CD4-positive, alpha-beta T cell (primary cell): ENCODE results near the gene DUS1L. TPM values are rescaled to one million over a fixed set of nuclear protein-coding genes. Genes with fewer than 3 reads are reported as not detected.

Experiments used
- ATAC-seq: fragments of 200-7000 bp; cut with Tn5 transposase; one replicate; pipeline ENCODE4 v1.10.0; 2022; ENCODE audit warnings: mild to moderate bottlenecking; ENCODE audit not compliant: poor library complexity
- CTCF ChIA-PET: fragments of 350-600 bp; sonication (Branson Sonifier 250); formaldehyde crosslinking; loops from one replicate; lab custom pipeline; 2021; ENCODE audit warnings: antibody characterized with exemption, inconsistent platforms; lab: Charles Lee
- POLR2A ChIA-PET: fragments of 350-600 bp; sonication (Branson Sonifier 250); formaldehyde crosslinking; loops from one replicate; lab custom pipeline; 2021; ENCODE audit warnings: antibody characterized with exemption, inconsistent platforms; lab: Charles Lee
- DNase-seq, 14 experiments: peaks; one replicate each; pipeline ENCODE4 v3.0.0-alpha.2; 2013 to 2020; ENCODE audit warnings: mixed read lengths in 2 of 14
- H3K27ac ChIP-seq, 2 donors: one replicate each; pipeline versions ENCODE4 v1.5.1 to v1.7.0; 2013; ENCODE audit warnings: low read length in 2 of 2, low read depth in 1 of 2, mild to moderate bottlenecking in 1 of 2
- H3K27me3 ChIP-seq, 2 experiments: 1 replicate in 1 of 2; 2 replicates in 1 of 2; pipeline versions ENCODE4 v1.6.1 to v1.7.0; 2013; ENCODE audit warnings: low read length in 2 of 2, control low read depth in 1 of 2, mild to moderate bottlenecking in 1 of 2, moderate library complexity in 1 of 2; ENCODE audit not compliant: insufficient read depth in 2 of 2, control insufficient read depth in 1 of 2
- H3K36me3 ChIP-seq: one replicate; pipeline ENCODE4 v1.6.1; 2013; ENCODE audit warnings: low read length, control low read depth; ENCODE audit not compliant: insufficient read depth
- H3K4me1 ChIP-seq: one replicate; pipeline ENCODE4 v1.6.1; 2013; ENCODE audit warnings: low read length, control low read depth; ENCODE audit not compliant: insufficient read depth
- H3K4me3 ChIP-seq: one replicate; pipeline ENCODE4 v1.5.1; 2013; ENCODE audit warnings: mild to moderate bottlenecking, low read length, moderate library complexity
- H3K9me3 ChIP-seq, 2 experiments: 1 replicate in 1 of 2; 2 replicates in 1 of 2; pipeline versions ENCODE4 v1.6.1 to v1.7.0; 2013; ENCODE audit warnings: low read length in 2 of 2, mild to moderate bottlenecking in 2 of 2, control low read depth in 1 of 2, moderate library complexity in 1 of 2; ENCODE audit not compliant: control insufficient read depth in 1 of 2, insufficient read depth in 1 of 2
- H3K27ac Mint-ChIP-seq: one replicate; pipeline ENCODE4 v1.8.0; 2020; ENCODE audit warnings: mixed read lengths
- H3K27me3 Mint-ChIP-seq: one replicate; pipeline ENCODE4 v1.8.0; 2021; ENCODE audit warnings: mixed read lengths
- H3K36me3 Mint-ChIP-seq: one replicate; pipeline ENCODE4 v1.8.0; 2021; ENCODE audit warnings: low read depth, mixed read lengths
- H3K4me1 Mint-ChIP-seq: one replicate; pipeline ENCODE4 v1.8.0; 2021; ENCODE audit warnings: low read depth, mixed read lengths
- H3K4me3 Mint-ChIP-seq: one replicate; pipeline ENCODE4 v1.8.0; 2020; ENCODE audit warnings: mild to moderate bottlenecking, mixed read lengths
- H3K9me3 Mint-ChIP-seq: one replicate; pipeline ENCODE4 v1.8.0; 2020; ENCODE audit warnings: mixed read lengths
- CTCF ChIP-seq: fragments of 200-600 bp; IDR thresholded peaks from one replicate; pipeline ENCODE4 v1.8.0; 2022; ENCODE audit warnings: antibody characterized with exemption, mild to moderate bottlenecking
- intact Hi-C, 2 experiments: fragments of 100-400 bp; cut with DNase I in 1 of 2; cut with micrococcal nuclease in 1 of 2; formaldehyde crosslinking; loops; one replicate each; pipeline versions ENCODE4 v1.15.1 to v1.9.0; 2023 to 2025; cut with DNase I, micrococcal nuclease
- total RNA-seq, 174 experiments: library from RNA in 2 of 174; stranded (reverse) in 2 of 174; gene quantifications; one replicate each; pipeline ENCODE4 v1.2.3 and lab custom pipeline; 2021 to 2026

Gene DUS1L
- total RNA-seq, 2 experiments from 2014 or later = 160 to 163 TPM

GRCh38 chr17:82061047-82061925, 4.3 kb downstream of the DUS1L start:
- no peaks in the 10 kb centered on the region for H3K9me3 Mint-ChIP-seq
- no peaks in the 10 kb centered on the region for H3K9me3 ChIP-seq
- peaks cover 17% of the 10 kb centered on the region for H3K36me3 Mint-ChIP-seq
- no peaks in the 10 kb centered on the region for H3K27me3 ChIP-seq
- H3K27ac ChIP-seq = no peak overlapping the region
- H3K27me3 Mint-ChIP-seq = no peaks in the 10 kb centered on the region
- H3K36me3 ChIP-seq = peaks cover 61% of the 10 kb centered on the region
- H3K4me1 Mint-ChIP-seq = peaks cover 9% of the 10 kb centered on the region
- no peak overlapping the region for H3K4me3 Mint-ChIP-seq
- ChIA-PET POLR2A (interaction anchor here (1.3 kb wide), 1 partner anchor 37 kb away, joined by 3 read pairs; the partner anchor contains the start of gene FASN), CTCF (no interaction called here)
- no peak overlapping the region for H3K4me3 ChIP-seq
- TF ChIP-seq CTCF = no peak
- H3K4me1 ChIP-seq = peaks cover 28% of the 10 kb centered on the region
- H3K27ac Mint-ChIP-seq = no peak overlapping the region
- DNase-seq = no peak
- intact Hi-C loops = no loop called here
- ATAC-seq = no peak

- Histone ChIP-seq H3K27me3 (no peaks in the 10 kb centered on the region), H3K27ac (no peak overlapping the region), H3K4me3 (no peak overlapping the region), H3K9me3 (no peaks in the 10 kb centered on the region), H3K4me1 (peaks cover 22% of the 10 kb centered on the region), H3K36me3 (peaks cover 68% of the 10 kb centered on the region)
- Mint-ChIP-seq H3K4me3 (no peak overlapping the region), H3K36me3 (peaks cover 21% of the 10 kb centered on the region), H3K27ac (no peak overlapping the region), H3K27me3 (no peaks in the 10 kb centered on the region), H3K9me3 (no peaks in the 10 kb centered on the region), H3K4me1 (peaks cover 9% of the 10 kb centered on the region)
- DNase-seq = no peak
- intact Hi-C loops = no loop called here
- ChIA-PET CTCF (no interaction called here), POLR2A (interaction anchor here (1.3 to 2.0 kb wide), 2 partner anchors 23 to 38 kb away, joined by 3 to 7 read pairs; partner anchors contain the start of genes DCXR and FASN)
- TF ChIP-seq CTCF = no peak
- no peak for ATAC-seq
Observed at GRCh38 chr17:82060614-82061013, 5.0 kb downstream of the DUS1L start.

- Mint-ChIP-seq H3K9me3 (no peaks in the 10 kb centered on the region), H3K27ac (no peak overlapping the region), H3K27me3 (no peaks in the 10 kb centered on the region), H3K4me1 (peaks cover 9% of the 10 kb centered on the region), H3K4me3 (no peak overlapping the region), H3K36me3 (peaks cover 24% of the 10 kb centered on the region)
- ChIA-PET POLR2A (interaction anchor here (1.3 to 2.0 kb wide), 2 partner anchors 22 to 39 kb away, joined by 3 to 7 read pairs; partner anchors contain the start of genes DCXR and FASN), CTCF (no interaction called here)
- intact Hi-C loops = no loop called here
- Histone ChIP-seq H3K27ac (no peak overlapping the region), H3K27me3 (no peaks in the 10 kb centered on the region), H3K9me3 (no peaks in the 10 kb centered on the region), H3K4me1 (peaks cover 19% of the 10 kb centered on the region), H3K36me3 (peaks cover 74% of the 10 kb centered on the region), H3K4me3 (no peak overlapping the region)
- ATAC-seq = no peak
- no peak for TF ChIP-seq CTCF
- DNase-seq = no peak
Observed at GRCh38 chr17:82060001-82060380, 5.6 kb downstream of the DUS1L start.
